ENCODE results near the gene CD276. TPM values are rescaled to one million over a fixed set of nuclear protein-coding genes. Genes with fewer than 3 reads are reported as not detected.

Gene CD276
- total RNA-seq, 2 donors from 2014 or later, result 24.6 to 59.7 TPM

GRCh38 chr15:73679964-73680363 lies 4.2 kb upstream of the CD276 start:
- Histone ChIP-seq H3K9me3 (no peaks in the 10 kb centered on the region), H3K4me1 (peaks cover 10% of the 10 kb centered on the region), H3K4me3 (no peak overlapping the region), H3K36me3 (replicated peaks in 1 of 2; ENCODE audit: insufficient read depth in 1 of 2, low read depth in 2 of 2) (no peaks in the 10 kb centered on the region), H3K27ac (no peak overlapping the region), H3K27me3 (no peaks in the 10 kb centered on the region)
- ATAC-seq, result no peak
- no peak for DNase-seq
- WGBS, 2 donors, result 89 to 92% methylated on average over 6 of the region's 6 CpGs
- no peak for TF ChIP-seq POLR2A (IDR thresholded peaks at IDR 0.05)
- no peak for TF ChIP-seq CTCF (IDR thresholded peaks at IDR 0.05)
- intact Hi-C loops (cut with DNase I), result no loop called here

- no peak for DNase-seq
- 89 to 95% methylated on average over 2 of the region's 2 CpGs for WGBS, 2 donors
- H3K27me3 ChIP-seq, result no peaks in the 10 kb centered on the region
- H3K27ac ChIP-seq, result no peak overlapping the region
- peaks cover 16% of the 10 kb centered on the region for H3K4me1 ChIP-seq
- TF ChIP-seq CTCF (IDR thresholded peaks at IDR 0.05), result no peak
- TF ChIP-seq POLR2A (IDR thresholded peaks at IDR 0.05), result no peak
- no peak for ATAC-seq
- no peaks in the 10 kb centered on the region for H3K36me3 ChIP-seq (replicated peaks in 1 of 2; ENCODE audit: insufficient read depth in 1 of 2, low read depth in 2 of 2)
- H3K4me3 ChIP-seq, result no peak overlapping the region
- intact Hi-C loops (cut with DNase I), result no loop called here
- H3K9me3 ChIP-seq, result no peaks in the 10 kb centered on the region
These were observed 3.6 kb upstream of the CD276 start for GRCh38 chr15:73680549-73680948.

- no peaks in the 10 kb centered on the region for H3K9me3 ChIP-seq
- peaks cover 21% of the 10 kb centered on the region for H3K4me1 ChIP-seq
- H3K27ac ChIP-seq, result no peak overlapping the region
- intact Hi-C loops (cut with DNase I), result no loop called here
- no peaks in the 10 kb centered on the region for H3K36me3 ChIP-seq (replicated peaks in 1 of 2; ENCODE audit: insufficient read depth in 1 of 2, low read depth in 2 of 2)
- 61 to 71% methylated on average over 3 of the region's 3 CpGs for WGBS, 2 donors
- TF ChIP-seq POLR2A (IDR thresholded peaks at IDR 0.05), result no peak
- no peak for TF ChIP-seq CTCF (IDR thresholded peaks at IDR 0.05)
- no peaks in the 10 kb centered on the region for H3K27me3 ChIP-seq
- H3K4me3 ChIP-seq, result no peak overlapping the region
- ATAC-seq (no peak), DNase-seq (no peak)
These were observed 3.1 kb upstream of the CD276 start for GRCh38 chr15:73681063-73681462.

- Histone ChIP-seq H3K4me3 (no peak overlapping the region), H3K36me3 (replicated peaks in 1 of 2; ENCODE audit: insufficient read depth in 1 of 2, low read depth in 2 of 2) (no peaks in the 10 kb centered on the region), H3K27ac (no peak overlapping the region), H3K9me3 (no peaks in the 10 kb centered on the region), H3K27me3 (no peaks in the 10 kb centered on the region), H3K4me1 (peaks cover 31% of the 10 kb centered on the region)
- 54 to 79% methylated on average over 2 to 3 of the region's 3 CpGs for WGBS, 2 donors
- no peak for DNase-seq
- ATAC-seq, result no peak
- intact Hi-C loops (cut with DNase I), result no loop called here
- TF ChIP-seq POLR2A (IDR thresholded peaks at IDR 0.05) (no peak), CTCF (IDR thresholded peaks at IDR 0.05) (no peak)
These were observed 2.2 kb upstream of the CD276 start for GRCh38 chr15:73681856-73682599.

GRCh38 chr15:73682600-73683090 lies 1.5 kb upstream of the CD276 start:
- ATAC-seq, result no peak
- TF ChIP-seq POLR2A (IDR thresholded peaks at IDR 0.05), result no peak
- intact Hi-C loops (cut with DNase I), result no loop called here
- H3K4me3 ChIP-seq, result no peak overlapping the region
- peaks cover 37% of the 10 kb centered on the region for H3K4me1 ChIP-seq
- no peaks in the 10 kb centered on the region for H3K27me3 ChIP-seq
- no peak for DNase-seq
- 69 to 70% methylated on average over 14 of the region's 14 CpGs for WGBS, 2 donors
- no peaks in the 10 kb centered on the region for H3K36me3 ChIP-seq (replicated peaks in 1 of 2; ENCODE audit: insufficient read depth in 1 of 2, low read depth in 2 of 2)
- no peak overlapping the region for H3K27ac ChIP-seq
- no peaks in the 10 kb centered on the region for H3K9me3 ChIP-seq
